ENCODE data around the gene MYMX. TPM values are rescaled to one million over a fixed set of nuclear protein-coding genes. Genes with fewer than 3 reads are reported as not detected.

The MYMX gene
- total RNA-seq, 1 experiment from 2014 or later: 1.8 TPM

GRCh38 chr6:44264154-44265006 is 47.7 kb downstream of the MYMX start:
- CTCF ChIA-PET: no interaction called here
- ATAC-seq: no peak
- no peaks in the 10 kb centered on the region; the same call in none of the 2 replicates for H3K36me3 ChIP-seq (ENCODE audit: control insufficient read depth, insufficient read depth, low read length)
- peaks cover 23% of the 10 kb centered on the region for H3K4me1 ChIP-seq (ENCODE audit: control insufficient read depth, insufficient read depth, low read length)
- DNase-seq (ENCODE audit: low read depth, low spot score): no peak
- TF ChIP-seq, protein P1, sequence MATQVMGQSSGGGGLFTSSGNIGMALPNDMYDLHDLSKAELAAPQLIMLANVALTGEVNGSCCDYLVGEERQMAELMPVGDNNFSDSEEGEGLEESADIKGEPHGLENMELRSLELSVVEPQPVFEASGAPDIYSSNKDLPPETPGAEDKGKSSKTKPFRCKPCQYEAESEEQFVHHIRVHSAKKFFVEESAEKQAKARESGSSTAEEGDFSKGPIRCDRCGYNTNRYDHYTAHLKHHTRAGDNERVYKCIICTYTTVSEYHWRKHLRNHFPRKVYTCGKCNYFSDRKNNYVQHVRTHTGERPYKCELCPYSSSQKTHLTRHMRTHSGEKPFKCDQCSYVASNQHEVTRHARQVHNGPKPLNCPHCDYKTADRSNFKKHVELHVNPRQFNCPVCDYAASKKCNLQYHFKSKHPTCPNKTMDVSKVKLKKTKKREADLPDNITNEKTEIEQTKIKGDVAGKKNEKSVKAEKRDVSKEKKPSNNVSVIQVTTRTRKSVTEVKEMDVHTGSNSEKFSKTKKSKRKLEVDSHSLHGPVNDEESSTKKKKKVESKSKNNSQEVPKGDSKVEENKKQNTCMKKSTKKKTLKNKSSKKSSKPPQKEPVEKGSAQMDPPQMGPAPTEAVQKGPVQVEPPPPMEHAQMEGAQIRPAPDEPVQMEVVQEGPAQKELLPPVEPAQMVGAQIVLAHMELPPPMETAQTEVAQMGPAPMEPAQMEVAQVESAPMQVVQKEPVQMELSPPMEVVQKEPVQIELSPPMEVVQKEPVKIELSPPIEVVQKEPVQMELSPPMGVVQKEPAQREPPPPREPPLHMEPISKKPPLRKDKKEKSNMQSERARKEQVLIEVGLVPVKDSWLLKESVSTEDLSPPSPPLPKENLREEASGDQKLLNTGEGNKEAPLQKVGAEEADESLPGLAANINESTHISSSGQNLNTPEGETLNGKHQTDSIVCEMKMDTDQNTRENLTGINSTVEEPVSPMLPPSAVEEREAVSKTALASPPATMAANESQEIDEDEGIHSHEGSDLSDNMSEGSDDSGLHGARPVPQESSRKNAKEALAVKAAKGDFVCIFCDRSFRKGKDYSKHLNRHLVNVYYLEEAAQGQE (IDR thresholded peaks at IDR 0.05; ENCODE audit: insufficient read depth in 1 of 2, low read depth in 2 of 2, low read length in 1 of 2): no peak
- TF ChIP-seq TCF7L2 (IDR thresholded peaks at IDR 0.05; ENCODE audit: low read depth, low read length): no peak
- TF ChIP-seq SIN3A (IDR thresholded peaks at IDR 0.05; ENCODE audit: borderline replicate concordance, insufficient read depth, low read depth, low read length): no peak
- TF ChIP-seq, protein P2, sequence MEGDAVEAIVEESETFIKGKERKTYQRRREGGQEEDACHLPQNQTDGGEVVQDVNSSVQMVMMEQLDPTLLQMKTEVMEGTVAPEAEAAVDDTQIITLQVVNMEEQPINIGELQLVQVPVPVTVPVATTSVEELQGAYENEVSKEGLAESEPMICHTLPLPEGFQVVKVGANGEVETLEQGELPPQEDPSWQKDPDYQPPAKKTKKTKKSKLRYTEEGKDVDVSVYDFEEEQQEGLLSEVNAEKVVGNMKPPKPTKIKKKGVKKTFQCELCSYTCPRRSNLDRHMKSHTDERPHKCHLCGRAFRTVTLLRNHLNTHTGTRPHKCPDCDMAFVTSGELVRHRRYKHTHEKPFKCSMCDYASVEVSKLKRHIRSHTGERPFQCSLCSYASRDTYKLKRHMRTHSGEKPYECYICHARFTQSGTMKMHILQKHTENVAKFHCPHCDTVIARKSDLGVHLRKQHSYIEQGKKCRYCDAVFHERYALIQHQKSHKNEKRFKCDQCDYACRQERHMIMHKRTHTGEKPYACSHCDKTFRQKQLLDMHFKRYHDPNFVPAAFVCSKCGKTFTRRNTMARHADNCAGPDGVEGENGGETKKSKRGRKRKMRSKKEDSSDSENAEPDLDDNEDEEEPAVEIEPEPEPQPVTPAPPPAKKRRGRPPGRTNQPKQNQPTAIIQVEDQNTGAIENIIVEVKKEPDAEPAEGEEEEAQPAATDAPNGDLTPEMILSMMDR (IDR thresholded peaks at IDR 0.05): no peak
- no peak for TF ChIP-seq POLR2AphosphoS5 (IDR thresholded peaks at IDR 0.05; ENCODE audit: low read depth, low read length)
- in situ Hi-C loops (cut with HindIII; ENCODE audit: low pct_unique_long_range_greater_than_20kb, low sequenced_read_pairs): no loop called here
- H3K27me3 ChIP-seq (ENCODE audit: control insufficient read depth, insufficient read depth, low read length): peaks cover 5% of the 10 kb centered on the region
- POLR2A ChIA-PET: no interaction called here
- peak overlapping the region; percentile 73 for H3K27ac ChIP-seq (ENCODE audit: low read length)
- TSS peak; percentile 83 for BruUV-seq (replicated peaks)
- intact Hi-C loops (cut with micrococcal nuclease; ENCODE audit: unreplicated experiment): no loop called here
- H3K4me3 ChIP-seq (ENCODE audit: low read depth in 2 of 2, low read length in 2 of 2): peak overlapping the region; percentile 86
- H3K9me3 ChIP-seq (ENCODE audit: control insufficient read depth, insufficient read depth, low read depth, low read length): no peaks in the 10 kb centered on the region

- POLR2A ChIA-PET: no interaction called here
- Histone ChIP-seq H3K9me3 (ENCODE audit: control insufficient read depth, insufficient read depth, low read depth, low read length) (no peaks in the 10 kb centered on the region), H3K27ac (ENCODE audit: low read length) (peak within 1 kb of the TSS; percentile 79), H3K4me3 (ENCODE audit: low read depth in 2 of 2, low read length in 2 of 2) (peak within 1 kb of the TSS; percentile 86), H3K27me3 (ENCODE audit: control insufficient read depth, insufficient read depth, low read length) (peaks cover 12% of the 10 kb centered on the region), H3K4me1 (ENCODE audit: control insufficient read depth, insufficient read depth, low read length) (peaks cover 23% of the 10 kb centered on the region), H3K36me3 (ENCODE audit: control insufficient read depth, insufficient read depth, low read length) (no peaks in the 10 kb centered on the region; the same call in none of the 2 replicates)
- no TSS peak for BruUV-seq (replicated peaks)
- TF ChIP-seq, protein P1 (IDR thresholded peaks at IDR 0.05; ENCODE audit: insufficient read depth in 1 of 2, low read depth in 2 of 2, low read length in 1 of 2): no peak
- TF ChIP-seq POLR2AphosphoS5 (IDR thresholded peaks at IDR 0.05; ENCODE audit: low read depth, low read length): peak; percentile 89
- no peak for TF ChIP-seq TCF7L2 (IDR thresholded peaks at IDR 0.05; ENCODE audit: low read depth, low read length)
- TF ChIP-seq, protein P2 (IDR thresholded peaks at IDR 0.05): peak; percentile 69
- peak; percentile 69; the same call in 1 of the 2 replicates for TF ChIP-seq SIN3A (IDR thresholded peaks at IDR 0.05; ENCODE audit: borderline replicate concordance, insufficient read depth, low read depth, low read length)
- ATAC-seq (peak; percentile 86), DNase-seq (ENCODE audit: low read depth, low spot score) (no peak)
- intact Hi-C loops (cut with micrococcal nuclease; ENCODE audit: unreplicated experiment): no loop called here
- CTCF ChIA-PET: no interaction called here
- in situ Hi-C loops (cut with HindIII; ENCODE audit: low pct_unique_long_range_greater_than_20kb, low sequenced_read_pairs): no loop called here
Observed at GRCh38 chr6:44265007-44265721, 48.4 kb downstream of the MYMX start, which contains the start of gene NFKBIE. Gene NFKBIE (minus strand): TSS chr6:44265551. CDS start chr6:44265346, 205 bp downstream.
